ENCODE data around the gene PEX10. TPM values are rescaled to one million over a fixed set of nuclear protein-coding genes. Genes with fewer than 3 reads are reported as not detected.

The PEX10 gene
- total RNA-seq, 2 donors from 2014 or later = 35.6 TPM

GRCh38 chr1:2428490-2428889 is 16.1 kb upstream of the PEX10 start:
- Mint-ChIP-seq H3K27me3 (ENCODE audit: insufficient read depth) (peaks cover under 1% of the 10 kb centered on the region), H3K27ac (no peak overlapping the region), H3K9me3 (peaks cover 17% of the 10 kb centered on the region), H3K36me3 (ENCODE audit: low read depth) (no peaks in the 10 kb centered on the region), H3K4me3 (no peak overlapping the region), H3K4me1 (no peaks in the 10 kb centered on the region)
- no peaks in the 10 kb centered on the region for H3K27me3 ChIP-seq (ENCODE audit: control insufficient read depth, insufficient read depth, low read length, poor library complexity, severe bottlenecking)
- TF ChIP-seq CTCF (conservative IDR thresholded peaks at IDR 0.05) = no peak
- no peaks in the 10 kb centered on the region for H3K4me1 ChIP-seq (ENCODE audit: control insufficient read depth, insufficient read depth, low read length)
- peaks cover under 1% of the 10 kb centered on the region for H3K9me3 ChIP-seq (ENCODE audit: control insufficient read depth, low read length)
- H3K4me3 ChIP-seq (ENCODE audit: low read length) = no peak overlapping the region
- H3K36me3 ChIP-seq (ENCODE audit: control insufficient read depth, insufficient read depth, low read length) = no peaks in the 10 kb centered on the region
- no peak for DNase-seq
- 94 to 96% methylated on average over 27 to 28 of the region's 28 CpGs for WGBS, 2 experiments (ENCODE audit: insufficient coverage in 1 of 2, insufficient read length in 1 of 2)
- H3K27ac ChIP-seq (ENCODE audit: low read depth, low read length) = no peak overlapping the region
- no peak overlapping the region for H3K9ac ChIP-seq (ENCODE audit: extremely low read depth, low read length, poor library complexity, severe bottlenecking)

GRCh38 chr1:2427976-2428375 is 15.6 kb upstream of the PEX10 start:
- H3K27ac Mint-ChIP-seq = no peak overlapping the region
- WGBS, 2 experiments (ENCODE audit: insufficient coverage in 1 of 2, insufficient read length in 1 of 2) = 91 to 95% methylated on average over 9 to 10 of the region's 10 CpGs

GRCh38 chr1:2427051-2427450 is 14.7 kb upstream of the PEX10 start:
- Histone ChIP-seq H3K9me3 (ENCODE audit: control insufficient read depth, low read length) (peaks cover 11% of the 10 kb centered on the region), H3K4me3 (ENCODE audit: low read length) (no peak overlapping the region), H3K4me1 (ENCODE audit: control insufficient read depth, insufficient read depth, low read length) (no peaks in the 10 kb centered on the region), H3K36me3 (ENCODE audit: control insufficient read depth, insufficient read depth, low read length) (no peaks in the 10 kb centered on the region), H3K9ac (ENCODE audit: extremely low read depth, low read length, poor library complexity, severe bottlenecking) (no peak overlapping the region), H3K27me3 (ENCODE audit: control insufficient read depth, insufficient read depth, low read length, poor library complexity, severe bottlenecking) (no peaks in the 10 kb centered on the region), H3K27ac (ENCODE audit: low read depth, low read length) (no peak overlapping the region)
- peaks cover 6% of the 10 kb centered on the region for H3K27me3 Mint-ChIP-seq (ENCODE audit: insufficient read depth)
- H3K4me3 Mint-ChIP-seq = no peak overlapping the region
- TF ChIP-seq CTCF (conservative IDR thresholded peaks at IDR 0.05) = no peak
- H3K9me3 Mint-ChIP-seq = peaks cover 32% of the 10 kb centered on the region
- no peak overlapping the region for H3K27ac Mint-ChIP-seq
- 86 to 90% methylated on average over 13 to 18 of the region's 18 CpGs for WGBS, 2 experiments (ENCODE audit: insufficient coverage in 1 of 2, insufficient read length in 1 of 2)
- H3K36me3 Mint-ChIP-seq (ENCODE audit: low read depth) = no peaks in the 10 kb centered on the region
- H3K4me1 Mint-ChIP-seq = no peaks in the 10 kb centered on the region
- DNase-seq = no peak

More at GRCh38 chr1:2427976-2428375, 15.6 kb upstream of the PEX10 start:
- Histone ChIP-seq H3K27me3 (ENCODE audit: control insufficient read depth, insufficient read depth, low read length, poor library complexity, severe bottlenecking) (no peaks in the 10 kb centered on the region), H3K36me3 (ENCODE audit: control insufficient read depth, insufficient read depth, low read length) (no peaks in the 10 kb centered on the region), H3K9me3 (ENCODE audit: control insufficient read depth, low read length) (peaks cover 6% of the 10 kb centered on the region), H3K4me1 (ENCODE audit: control insufficient read depth, insufficient read depth, low read length) (no peaks in the 10 kb centered on the region), H3K4me3 (ENCODE audit: low read length) (no peak overlapping the region), H3K9ac (ENCODE audit: extremely low read depth, low read length, poor library complexity, severe bottlenecking) (no peak overlapping the region), H3K27ac (ENCODE audit: low read depth, low read length) (no peak overlapping the region)
- Mint-ChIP-seq H3K36me3 (ENCODE audit: low read depth) (no peaks in the 10 kb centered on the region), H3K27me3 (ENCODE audit: insufficient read depth) (peaks cover 3% of the 10 kb centered on the region), H3K4me3 (no peak overlapping the region), H3K9me3 (peaks cover 23% of the 10 kb centered on the region), H3K4me1 (no peaks in the 10 kb centered on the region)
- DNase-seq = no peak
- TF ChIP-seq CTCF (conservative IDR thresholded peaks at IDR 0.05) = no peak
